BLaER1 treated with 17β-estradiol and CSF1 and Interleukin-3, amounts not matched to agents 10 nM and 100 nM (cell line): ENCODE results near the gene IKBKG.
"Not testable (repeated sequence)": the region's sequence is repeated elsewhere in the genome, so short reads cannot be mapped to it uniquely, and the experiment has no call there.

Experiments used
- H3K27ac ChIP-seq, 11 experiments: shearing (Covaris generic); formaldehyde crosslinking; 2 replicates each; pipeline ENCODE4 v1.8.1; 2022
- H3K27me3 ChIP-seq, 11 experiments: shearing (Covaris generic); formaldehyde crosslinking; 2 replicates each; pipeline ENCODE4 v1.8.1; 2022
- H3K36me3 ChIP-seq, 11 experiments: shearing (Covaris generic); formaldehyde crosslinking; 2 replicates each; pipeline ENCODE4 v1.8.1; 2022
- H3K4me1 ChIP-seq, 10 experiments: shearing (Covaris generic); formaldehyde crosslinking; 2 replicates each; pipeline ENCODE4 v1.8.1; 2022
- H3K4me2 ChIP-seq, 11 experiments: shearing (Covaris generic); formaldehyde crosslinking; 2 replicates each; pipeline ENCODE4 v1.8.1; 2022
- H3K4me3 ChIP-seq, 10 experiments: shearing (Covaris generic); formaldehyde crosslinking; 2 replicates each; pipeline ENCODE4 v1.8.1; 2022
- H3K9ac ChIP-seq, 11 experiments: shearing (Covaris generic); formaldehyde crosslinking; 2 replicates each; pipeline ENCODE4 v1.8.1; 2022
- H3K9me3 ChIP-seq, 11 experiments: shearing (Covaris generic); formaldehyde crosslinking; replicated peaks in 1 of 11; 2 replicates each; pipeline ENCODE4 v1.8.1; 2022
- H4K20me1 ChIP-seq, 11 experiments: shearing (Covaris generic); formaldehyde crosslinking; 2 replicates each; pipeline ENCODE4 v1.8.1; 2022
- Cebpa-rat ChIP-seq, 11 experiments: shearing (Covaris generic); IDR thresholded peaks; 2 replicates each; pipeline ENCODE4 v1.8.1; 2022

IKBKG gene

DNA sequence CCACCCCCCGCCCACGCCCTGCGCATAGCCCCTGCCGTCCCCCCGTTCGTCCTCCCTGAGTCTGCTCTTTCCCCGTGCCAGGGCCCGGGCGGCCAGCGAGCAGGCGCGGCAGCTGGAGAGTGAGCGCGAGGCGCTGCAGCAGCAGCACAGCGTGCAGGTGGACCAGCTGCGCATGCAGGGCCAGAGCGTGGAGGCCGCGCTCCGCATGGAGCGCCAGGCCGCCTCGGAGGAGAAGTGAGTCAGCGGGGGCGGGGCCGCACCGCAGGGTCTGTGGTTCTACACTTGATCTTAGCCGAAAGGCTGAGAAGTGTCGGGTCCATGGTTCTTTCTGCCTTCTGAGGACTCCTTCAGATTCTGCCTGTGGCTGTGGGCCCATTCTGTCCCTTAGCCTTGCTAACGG lies 12.9 kb downstream of the IKBKG start:
- not testable (repeated sequence) for H3K27ac ChIP-seq, H3K9ac ChIP-seq, H4K20me1 ChIP-seq, H3K4me1 ChIP-seq, H3K9me3 ChIP-seq, H3K4me2 ChIP-seq, H3K36me3 ChIP-seq, H3K27me3 ChIP-seq, H3K4me3 ChIP-seq

DNA sequence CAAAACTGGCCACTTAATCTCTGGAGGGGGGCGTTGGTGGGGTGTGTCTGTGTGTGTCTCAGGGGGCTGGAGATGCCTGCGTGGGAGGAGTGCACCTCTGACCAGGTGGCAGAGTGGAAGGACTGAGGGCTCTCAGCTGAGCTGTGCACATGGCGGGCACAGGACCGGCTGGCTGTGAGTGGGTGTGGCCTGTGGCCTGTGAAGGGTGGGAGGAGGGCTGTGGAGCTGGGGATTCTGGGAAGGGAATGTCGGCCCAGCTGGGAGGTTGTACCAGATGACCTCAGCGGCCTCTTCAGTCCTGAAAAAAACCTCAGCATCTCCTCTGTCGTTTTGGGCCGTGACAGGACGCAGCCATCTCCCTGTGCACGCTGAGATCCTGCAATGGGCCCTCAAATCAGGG lies 14.9 kb downstream of the IKBKG start:
- not testable (repeated sequence) for H3K4me2 ChIP-seq, H3K9me3 ChIP-seq, H3K9ac ChIP-seq, H3K4me1 ChIP-seq, H4K20me1 ChIP-seq, H3K4me3 ChIP-seq, H3K27ac ChIP-seq, H3K36me3 ChIP-seq, H3K27me3 ChIP-seq

DNA sequence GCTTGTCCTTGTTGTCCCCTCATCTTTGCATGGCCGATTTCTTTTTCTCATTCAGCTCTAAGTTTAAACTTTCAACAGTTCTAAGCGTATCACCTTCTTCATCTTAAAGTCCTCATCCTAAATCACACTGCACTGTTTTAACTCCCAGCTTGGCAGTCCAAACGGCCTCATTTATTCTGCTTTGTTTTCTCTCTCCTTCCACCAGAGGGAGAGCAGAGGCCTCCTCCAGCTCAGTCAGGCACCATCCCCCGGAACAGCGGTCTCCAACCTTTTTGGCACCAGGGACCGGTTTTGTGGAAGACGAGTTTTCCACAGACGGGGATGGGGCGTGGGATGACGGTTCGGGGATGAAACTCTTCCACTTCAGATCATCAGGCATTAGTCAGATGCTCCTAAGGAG lies 22.9 kb downstream of the IKBKG start:
- not testable (repeated sequence) for H3K4me2 ChIP-seq, H3K9me3 ChIP-seq, H4K20me1 ChIP-seq, H3K9ac ChIP-seq, H3K4me3 ChIP-seq, H3K36me3 ChIP-seq, H3K4me1 ChIP-seq, H3K27ac ChIP-seq, H3K27me3 ChIP-seq

DNA sequence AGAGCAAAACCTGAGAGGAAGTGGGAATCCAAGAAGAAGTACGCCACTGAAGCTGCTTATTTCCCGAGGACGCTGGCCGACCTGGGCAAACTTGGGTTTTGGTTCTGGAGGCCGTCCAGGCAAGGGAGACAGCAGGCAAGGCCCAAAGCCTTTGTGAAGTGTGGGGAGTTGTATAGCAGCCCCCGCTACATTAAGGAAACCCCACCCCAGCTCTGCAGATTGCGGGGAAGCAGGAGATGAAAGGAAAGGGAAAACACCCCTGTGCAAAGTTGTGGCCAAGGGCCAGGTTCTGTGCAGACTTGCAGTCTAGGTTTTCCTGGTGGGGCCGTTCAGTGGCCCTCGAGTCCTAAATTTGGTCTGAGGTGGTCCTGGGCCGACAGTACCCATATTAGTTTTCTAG lies 25.6 kb downstream of the IKBKG start:
- H3K36me3 ChIP-seq, H3K27me3 ChIP-seq, H3K4me1 ChIP-seq, H3K9me3 ChIP-seq, H3K9ac ChIP-seq, H4K20me1 ChIP-seq, H3K4me2 ChIP-seq, H3K4me3 ChIP-seq, H3K27ac ChIP-seq: not testable (repeated sequence)

DNA sequence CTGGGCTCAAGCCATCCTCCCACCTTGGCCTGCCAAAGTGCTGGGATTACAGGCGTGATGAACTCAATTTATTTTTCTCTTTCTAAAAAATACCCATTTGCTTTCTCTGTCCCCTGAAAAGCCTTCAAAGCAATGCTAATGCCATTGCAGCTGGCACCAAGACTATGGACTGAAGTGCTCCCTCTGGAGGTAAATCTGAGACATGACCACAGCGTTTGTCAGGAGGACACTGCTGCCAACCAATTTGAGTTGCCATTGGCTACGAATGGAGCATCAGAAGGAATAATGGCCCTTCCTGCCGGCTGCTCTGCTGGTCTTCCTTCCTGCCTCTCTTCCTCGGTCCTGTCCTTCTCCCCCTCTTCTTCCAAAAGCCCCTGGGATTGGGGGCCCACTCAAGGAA lies 27.7 kb downstream of the IKBKG start:
- not testable (repeated sequence) for H3K4me3 ChIP-seq, H3K27ac ChIP-seq, H3K4me1 ChIP-seq, H3K27me3 ChIP-seq, H3K9me3 ChIP-seq, H3K9ac ChIP-seq, H3K36me3 ChIP-seq, H3K4me2 ChIP-seq, H4K20me1 ChIP-seq

DNA sequence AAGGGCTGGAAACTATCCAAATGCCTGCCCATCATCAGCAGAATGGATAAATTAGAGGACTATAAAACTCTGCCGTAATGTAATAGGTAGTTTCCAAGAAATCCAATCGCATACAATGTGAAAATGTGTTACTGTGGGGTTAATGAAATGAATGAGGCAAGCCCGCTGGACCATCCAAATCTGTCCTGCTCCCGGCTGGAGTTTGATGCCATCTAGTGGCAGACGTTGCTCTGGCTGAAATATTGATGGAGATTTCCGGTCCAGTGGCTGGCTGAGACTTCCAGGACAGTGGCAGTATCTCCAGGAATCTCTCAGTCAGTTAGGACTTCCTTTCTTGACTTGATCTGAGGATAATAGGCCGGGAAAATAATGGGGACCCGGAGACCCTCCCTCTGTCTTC lies 35.6 kb downstream of the IKBKG start:
- not testable (repeated sequence) for H3K9me3 ChIP-seq, H3K27ac ChIP-seq, H3K9ac ChIP-seq, H3K36me3 ChIP-seq, H3K27me3 ChIP-seq, H4K20me1 ChIP-seq, H3K4me3 ChIP-seq, H3K4me1 ChIP-seq, H3K4me2 ChIP-seq

DNA sequence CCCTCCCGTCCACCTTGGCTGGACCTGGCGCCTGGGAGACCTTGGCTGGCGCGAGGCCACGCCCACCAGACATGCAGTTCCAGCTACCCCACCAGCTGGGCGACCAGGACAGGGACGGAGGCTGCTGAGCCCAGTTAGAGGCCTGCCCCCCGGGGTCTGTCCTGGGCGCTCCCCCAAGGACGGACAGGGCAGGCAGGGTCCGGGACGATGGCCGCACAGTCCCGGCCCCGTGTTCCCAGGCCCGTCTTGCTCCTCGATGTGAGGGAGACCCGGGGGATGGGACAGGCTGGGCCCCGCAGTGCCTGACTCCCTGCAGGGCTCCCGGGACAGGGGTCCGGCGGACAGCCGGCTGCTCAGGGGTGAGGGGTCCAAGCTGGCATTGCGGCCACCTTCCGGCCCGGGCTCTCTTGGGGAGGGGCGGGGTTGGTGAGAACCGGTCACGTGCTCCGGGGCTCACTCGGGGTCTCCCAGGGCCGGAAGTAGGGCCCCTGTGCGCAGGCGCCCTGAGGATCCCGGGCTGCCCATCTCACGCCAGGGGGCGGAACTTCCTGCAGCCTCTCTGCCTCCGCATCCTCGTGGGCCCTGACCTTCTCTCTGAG lies 37.3 kb downstream of the IKBKG start, which contains the start of gene CTAG1A:
Gene CTAG1A, plus strand, starts transcription at position 549 of the 599 bp plus-strand sequence. CDS start 74 bp downstream, outside the sequence.
- H3K27ac ChIP-seq, H4K20me1 ChIP-seq, H3K9me3 ChIP-seq, H3K4me3 ChIP-seq, H3K4me1 ChIP-seq, H3K36me3 ChIP-seq, H3K27me3 ChIP-seq, H3K9ac ChIP-seq, H3K4me2 ChIP-seq: not testable (repeated sequence)

DNA sequence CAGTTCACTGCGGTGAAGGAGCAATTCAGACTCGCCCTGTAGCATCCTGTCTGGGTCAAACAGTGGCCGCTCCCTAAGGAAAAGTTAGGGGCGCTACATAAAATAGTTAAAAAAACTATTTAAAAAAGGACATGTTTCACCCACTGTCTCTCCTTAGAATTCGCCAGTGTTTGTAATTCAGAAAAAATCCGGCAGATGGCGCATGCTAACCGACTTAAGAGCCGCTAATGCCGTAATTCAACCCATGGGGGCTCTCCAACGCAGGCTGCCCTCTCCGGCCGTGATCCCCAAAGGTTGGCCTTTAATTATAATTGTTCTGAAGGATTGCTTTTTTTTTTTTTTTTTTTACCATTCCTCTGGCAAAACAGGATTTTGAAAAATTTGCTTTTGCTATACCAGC lies 43.0 kb downstream of the IKBKG start:
- H3K27me3 ChIP-seq, result peaks cover 30 to 43% (median 38%) of the 10 kb centered on the region in 11 experiments; a peak in 21 of 22 replicates
- H3K9ac ChIP-seq, result not testable (repeated sequence)

DNA sequence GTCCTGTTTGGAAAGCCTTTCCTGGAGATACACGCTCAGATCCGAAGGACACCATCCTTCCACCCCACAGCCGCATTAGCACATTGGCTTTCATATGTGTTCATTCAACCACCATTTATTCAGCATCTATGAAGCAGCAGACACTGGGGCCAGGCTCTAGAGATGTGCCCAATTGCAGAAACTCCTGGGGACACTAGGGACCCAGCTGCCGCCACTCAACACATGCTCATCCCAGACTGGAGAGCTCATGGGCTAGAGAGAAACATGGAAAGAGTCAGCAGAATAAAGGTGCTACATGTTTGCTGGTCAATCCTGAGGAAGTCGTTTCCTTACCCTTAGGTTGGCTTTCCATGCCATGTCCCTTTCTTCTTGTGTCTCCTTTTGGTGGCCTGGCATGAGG lies 45.1 kb downstream of the IKBKG start:
- H3K9ac ChIP-seq, result no peak overlapping the region
- peaks cover 0 to 10% (median 0%) of the 10 kb centered on the region in 10 experiments; a peak in 5 of 20 replicates for H3K4me1 ChIP-seq
- H3K27ac ChIP-seq, result no peak overlapping the region
- H4K20me1 ChIP-seq, result no peaks in the 10 kb centered on the region
- H3K9me3 ChIP-seq, result peaks cover 16 to 44% (median 36%) of the 10 kb centered on the region in 11 experiments
- no peak overlapping the region for H3K4me2 ChIP-seq
- TF ChIP-seq Cebpa-rat (IDR thresholded peaks at IDR 0.05), result no peak
- no peak overlapping the region for H3K4me3 ChIP-seq
- H3K36me3 ChIP-seq, result no peaks in the 10 kb centered on the region
- peaks cover 46 to 64% (median 59%) of the 10 kb centered on the region in 11 experiments for H3K27me3 ChIP-seq

More for the DNA sequence above, 43.0 kb downstream of the IKBKG start:
- H3K36me3 ChIP-seq, H3K4me1 ChIP-seq, H3K4me2 ChIP-seq, H3K27ac ChIP-seq, H3K4me3 ChIP-seq, H4K20me1 ChIP-seq: not testable (repeated sequence)
- H3K9me3 ChIP-seq, result peaks cover 9 to 35% (median 26%) of the 10 kb centered on the region in 11 experiments; a peak in 19 of 22 replicates

DNA sequence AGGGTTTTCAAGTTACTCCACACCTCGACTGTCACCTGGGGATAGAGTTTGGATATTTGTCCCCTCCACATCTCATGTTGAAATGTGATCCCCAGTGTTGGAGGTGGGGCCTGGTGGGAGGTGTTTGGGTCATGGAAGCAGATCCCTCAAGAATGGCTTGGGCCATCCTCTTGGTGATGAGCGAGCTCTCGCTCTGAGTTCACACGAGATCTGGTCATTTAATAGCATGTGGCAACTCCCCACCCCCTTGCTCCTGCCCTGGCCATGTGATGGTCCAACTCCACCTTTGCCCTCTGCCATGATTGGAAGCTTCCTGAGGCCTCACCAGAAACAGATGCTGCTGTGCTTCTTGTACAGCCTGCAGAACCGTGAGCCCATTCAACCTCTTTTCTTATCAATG lies 45.8 kb downstream of the IKBKG start:
- Histone ChIP-seq H3K27ac (no peak overlapping the region), H3K36me3 (no peaks in the 10 kb centered on the region), H3K4me3 (no peak overlapping the region), H3K9me3 (peaks cover 22 to 51% (median 40%) of the 10 kb centered on the region in 11 experiments), H3K4me1 (peaks cover 0 to 10% (median 0%) of the 10 kb centered on the region in 10 experiments; a peak in 5 of 20 replicates), H3K27me3 (peaks cover 46 to 70% (median 65%) of the 10 kb centered on the region in 11 experiments), H3K9ac (no peak overlapping the region), H4K20me1 (no peaks in the 10 kb centered on the region), H3K4me2 (no peak overlapping the region)
- TF ChIP-seq Cebpa-rat (IDR thresholded peaks at IDR 0.05), result no peak

DNA sequence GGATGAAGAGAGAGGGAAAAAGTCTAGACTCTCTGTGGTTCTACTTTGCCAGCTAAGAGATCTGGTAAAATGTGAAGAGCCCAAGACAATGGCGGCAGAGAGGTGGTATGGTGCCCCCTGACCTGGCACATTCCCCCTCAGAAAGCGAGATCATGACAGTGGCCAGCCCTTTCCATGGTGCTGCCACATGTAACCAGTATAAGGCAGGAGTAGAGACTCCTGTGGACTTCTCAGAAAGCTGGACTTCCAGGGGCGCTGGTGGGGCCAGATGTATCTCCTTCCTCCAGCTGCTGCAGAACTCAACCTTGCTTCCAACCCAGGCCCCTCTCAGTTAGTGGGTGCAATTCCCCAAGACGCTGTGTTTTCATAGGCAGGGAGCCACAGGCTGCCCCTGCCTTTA lies 47.1 kb downstream of the IKBKG start:
- H3K4me2 ChIP-seq, result no peak overlapping the region
- H3K4me3 ChIP-seq, result no peak overlapping the region
- no peaks in the 10 kb centered on the region for H3K36me3 ChIP-seq
- H3K9ac ChIP-seq, result no peak overlapping the region
- peaks cover 22 to 61% (median 40%) of the 10 kb centered on the region in 11 experiments for H3K9me3 ChIP-seq
- H3K27ac ChIP-seq, result no peak overlapping the region
- H4K20me1 ChIP-seq, result no peaks in the 10 kb centered on the region
- no peak for TF ChIP-seq Cebpa-rat (IDR thresholded peaks at IDR 0.05)
- peaks cover 0 to 12% (median 1%) of the 10 kb centered on the region in 10 experiments; a peak in 10 of 20 replicates for H3K4me1 ChIP-seq
- H3K27me3 ChIP-seq, result peaks cover 51 to 83% (median 78%) of the 10 kb centered on the region in 11 experiments
